ENCODE measurements around the gene LYZL6. TPM values are rescaled to one million over a fixed set of nuclear protein-coding genes. Genes with fewer than 3 reads are reported as not detected.

Gene LYZL6
- total RNA-seq, 1 experiment from 2014 or later: not detected

GRCh38 chr17:35936063-35936462 lies 7.5 kb downstream of the LYZL6 start:
- DNase-seq (ENCODE audit: unreplicated experiment): no peak
- Mint-ChIP-seq H3K36me3 (ENCODE audit: insufficient read depth, unreplicated experiment) (no peaks in the 10 kb centered on the region), H3K27ac (ENCODE audit: low read depth, unreplicated experiment) (no peak overlapping the region), H3K4me3 (ENCODE audit: unreplicated experiment) (no peak overlapping the region), H3K27me3 (ENCODE audit: insufficient read depth, unreplicated experiment) (no peaks in the 10 kb centered on the region), H3K9me3 (ENCODE audit: unreplicated experiment) (no peaks in the 10 kb centered on the region), H3K4me1 (ENCODE audit: insufficient read depth, unreplicated experiment) (no peaks in the 10 kb centered on the region)
- intact Hi-C loops (cut with micrococcal nuclease): no loop called here
- no peak for TF ChIP-seq CTCF (IDR thresholded peaks at IDR 0.05; ENCODE audit: unreplicated experiment)
- ChIA-PET POLR2A (no interaction called here), CTCF (interaction anchor here (0.6 kb wide), 1 partner anchor 35 kb away, joined by 3 read pairs; no protein-coding TSS in a partner anchor)
- BruUV-seq (replicated peaks): no TSS peak

GRCh38 chr17:35934760-35935159 lies 8.8 kb downstream of the LYZL6 start:
- Mint-ChIP-seq H3K9me3 (ENCODE audit: unreplicated experiment) (no peaks in the 10 kb centered on the region), H3K36me3 (ENCODE audit: insufficient read depth, unreplicated experiment) (no peaks in the 10 kb centered on the region), H3K27me3 (ENCODE audit: insufficient read depth, unreplicated experiment) (no peaks in the 10 kb centered on the region), H3K4me3 (ENCODE audit: unreplicated experiment) (no peak overlapping the region), H3K4me1 (ENCODE audit: insufficient read depth, unreplicated experiment) (no peaks in the 10 kb centered on the region), H3K27ac (ENCODE audit: low read depth, unreplicated experiment) (no peak overlapping the region)
- intact Hi-C loops (cut with micrococcal nuclease): no loop called here
- no peak for TF ChIP-seq CTCF (IDR thresholded peaks at IDR 0.05; ENCODE audit: unreplicated experiment)
- BruUV-seq (replicated peaks): no TSS peak
- POLR2A ChIA-PET: no interaction called here
- DNase-seq (ENCODE audit: unreplicated experiment): no peak
- CTCF ChIA-PET: no interaction called here

DNA sequence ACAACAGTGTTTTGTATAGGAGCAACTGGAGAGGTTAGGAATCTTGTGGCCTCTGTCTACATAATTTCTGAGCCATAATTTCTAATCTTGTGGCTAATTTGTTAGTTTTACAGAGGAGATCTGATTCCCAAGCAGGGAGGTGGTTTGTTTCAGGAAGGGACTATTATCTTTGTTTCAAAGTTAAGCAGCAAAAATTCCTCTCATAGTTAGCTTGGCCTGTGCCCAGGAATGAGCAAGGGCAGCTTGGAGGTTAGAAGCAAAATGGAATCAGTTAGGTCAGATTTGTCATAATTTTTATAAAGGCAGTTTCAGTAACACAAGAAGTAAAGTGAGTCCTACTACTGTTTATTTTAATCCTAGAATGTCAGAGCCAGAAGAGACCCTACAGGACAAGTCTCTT lies 10.9 kb downstream of the LYZL6 start:
- Mint-ChIP-seq H3K9me3 (ENCODE audit: unreplicated experiment) (no peaks in the 10 kb centered on the region), H3K36me3 (ENCODE audit: insufficient read depth, unreplicated experiment) (no peaks in the 10 kb centered on the region), H3K4me1 (ENCODE audit: insufficient read depth, unreplicated experiment) (no peaks in the 10 kb centered on the region), H3K4me3 (ENCODE audit: unreplicated experiment) (no peak overlapping the region), H3K27ac (ENCODE audit: low read depth, unreplicated experiment) (no peak overlapping the region), H3K27me3 (ENCODE audit: insufficient read depth, unreplicated experiment) (no peaks in the 10 kb centered on the region)
- no peak for DNase-seq (ENCODE audit: unreplicated experiment)
- no TSS peak for BruUV-seq (replicated peaks)
- ChIA-PET POLR2A (interaction anchor here (0.6 to 1.3 kb wide), 2 partner anchors 11 to 12 kb away, joined by 3 to 4 read pairs; partner anchors contain the start of gene LYZL6), CTCF (interaction anchor here (1.1 kb wide), 1 partner anchor 37 kb away, joined by 4 read pairs; no protein-coding TSS in a partner anchor)
- TF ChIP-seq CTCF (IDR thresholded peaks at IDR 0.05; ENCODE audit: unreplicated experiment): no peak
- intact Hi-C loops (cut with micrococcal nuclease): no loop called here

DNA sequence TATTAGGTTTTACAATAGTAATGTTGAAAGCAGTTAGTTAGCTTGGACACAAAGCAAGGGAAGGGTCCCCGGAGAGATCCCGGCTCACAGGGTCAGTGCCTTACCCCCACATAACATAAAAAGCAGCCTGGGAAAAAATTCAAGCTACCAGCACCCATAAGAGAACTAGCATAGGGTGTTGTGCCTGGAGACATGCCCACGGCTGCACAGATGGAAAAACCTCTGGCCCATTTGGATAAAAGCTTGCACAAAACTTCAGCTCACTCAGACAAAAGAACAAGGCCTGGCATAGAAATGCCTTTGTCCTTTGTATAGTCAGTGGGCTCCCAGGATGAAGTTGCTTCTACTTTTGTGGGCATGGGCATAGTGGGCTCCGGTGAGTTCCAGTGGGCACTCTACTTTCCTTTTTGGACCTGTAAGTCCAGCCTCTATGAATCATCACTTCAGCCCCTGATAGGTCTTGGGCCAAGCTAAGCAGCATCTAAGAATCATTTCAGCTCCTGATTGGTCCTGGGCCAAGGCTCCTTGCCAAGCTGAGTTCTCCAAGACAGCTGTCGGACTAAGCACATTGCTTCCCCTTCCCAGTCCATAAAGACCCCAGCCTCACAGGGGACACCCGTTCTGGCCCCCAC lies 11.6 kb downstream of the LYZL6 start:
- H3K27ac Mint-ChIP-seq (ENCODE audit: low read depth, unreplicated experiment): no peak overlapping the region
- no peak overlapping the region for H3K4me3 Mint-ChIP-seq (ENCODE audit: unreplicated experiment)
- POLR2A ChIA-PET: interaction anchor here (0.6 to 1.1 kb wide), 2 partner anchors 11 to 13 kb away, joined by 3 to 4 read pairs; no protein-coding TSS in a partner anchor
- H3K9me3 Mint-ChIP-seq (ENCODE audit: unreplicated experiment): no peaks in the 10 kb centered on the region
- no peaks in the 10 kb centered on the region for H3K4me1 Mint-ChIP-seq (ENCODE audit: insufficient read depth, unreplicated experiment)
- no peaks in the 10 kb centered on the region for H3K36me3 Mint-ChIP-seq (ENCODE audit: insufficient read depth, unreplicated experiment)
- H3K27me3 Mint-ChIP-seq (ENCODE audit: insufficient read depth, unreplicated experiment): no peaks in the 10 kb centered on the region
- CTCF ChIA-PET: interaction anchor here (0.6 to 1.5 kb wide), 3 partner anchors 16 to 217 kb away, joined by 3 to 4 read pairs (median 3); no protein-coding TSS in a partner anchor
- TF ChIP-seq CTCF (IDR thresholded peaks at IDR 0.05; ENCODE audit: unreplicated experiment): no peak
- no TSS peak for BruUV-seq (replicated peaks)
- peak; percentile 3 for DNase-seq (ENCODE audit: unreplicated experiment)
- intact Hi-C loops (cut with micrococcal nuclease): no loop called here
